Measurements from ENCODE around the gene PTOV1.

DNA sequence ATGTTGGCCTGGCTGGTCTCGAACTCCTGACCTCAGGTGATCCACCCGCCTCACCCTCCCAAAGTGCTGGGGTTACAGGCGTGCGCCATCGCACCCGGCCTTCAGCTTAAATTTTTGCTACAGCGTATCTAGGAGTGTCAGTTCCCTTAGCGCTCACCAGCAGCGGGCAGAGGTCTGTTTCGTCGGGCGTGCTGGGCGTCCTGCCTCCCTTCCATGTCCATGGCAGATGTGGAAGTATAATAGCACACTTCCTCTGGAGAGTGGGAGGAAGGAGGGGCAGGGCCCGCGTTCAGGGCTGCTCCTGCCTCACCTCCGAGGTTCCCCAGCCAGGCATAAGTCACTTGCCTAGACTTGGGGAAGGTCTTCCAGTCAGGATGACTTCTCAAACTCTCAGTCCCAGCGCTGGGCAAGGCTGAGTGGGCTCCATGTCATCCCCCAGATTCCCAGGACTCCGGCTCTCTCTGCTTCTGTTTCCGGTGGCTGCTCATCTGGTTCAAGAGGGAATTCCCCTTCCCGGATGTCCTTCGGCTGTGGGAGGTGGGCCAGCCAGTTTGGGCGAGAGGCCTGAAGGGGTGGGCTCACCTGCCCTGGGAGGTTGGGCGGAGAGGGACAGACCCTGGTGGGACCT lies 36.2 kb downstream of the PTOV1 start:
- TF ChIP-seq, protein P1, sequence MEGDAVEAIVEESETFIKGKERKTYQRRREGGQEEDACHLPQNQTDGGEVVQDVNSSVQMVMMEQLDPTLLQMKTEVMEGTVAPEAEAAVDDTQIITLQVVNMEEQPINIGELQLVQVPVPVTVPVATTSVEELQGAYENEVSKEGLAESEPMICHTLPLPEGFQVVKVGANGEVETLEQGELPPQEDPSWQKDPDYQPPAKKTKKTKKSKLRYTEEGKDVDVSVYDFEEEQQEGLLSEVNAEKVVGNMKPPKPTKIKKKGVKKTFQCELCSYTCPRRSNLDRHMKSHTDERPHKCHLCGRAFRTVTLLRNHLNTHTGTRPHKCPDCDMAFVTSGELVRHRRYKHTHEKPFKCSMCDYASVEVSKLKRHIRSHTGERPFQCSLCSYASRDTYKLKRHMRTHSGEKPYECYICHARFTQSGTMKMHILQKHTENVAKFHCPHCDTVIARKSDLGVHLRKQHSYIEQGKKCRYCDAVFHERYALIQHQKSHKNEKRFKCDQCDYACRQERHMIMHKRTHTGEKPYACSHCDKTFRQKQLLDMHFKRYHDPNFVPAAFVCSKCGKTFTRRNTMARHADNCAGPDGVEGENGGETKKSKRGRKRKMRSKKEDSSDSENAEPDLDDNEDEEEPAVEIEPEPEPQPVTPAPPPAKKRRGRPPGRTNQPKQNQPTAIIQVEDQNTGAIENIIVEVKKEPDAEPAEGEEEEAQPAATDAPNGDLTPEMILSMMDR (IDR thresholded peaks at IDR 0.05 in 4 of 5, conservative IDR thresholded peaks at IDR 0.05 in 1 of 5): no peak
- TF ChIP-seq POLR2A (IDR thresholded peaks at IDR 0.05): no peak
